Immature natural killer cell (primary cell): ENCODE data around the gene C15orf61. TPM values are rescaled to one million over a fixed set of nuclear protein-coding genes. Genes with fewer than 3 reads are reported as not detected.

ENCODE experiments used
- DNase-seq, 3 donors: peaks; one replicate each; pipeline ENCODE4 v3.0.0; 2022; ENCODE audit warnings: mixed read lengths in 1 of 3
- H3K27ac Mint-ChIP-seq, 6 donors: one replicate each; pipeline ENCODE4 v1.8.0; 2020; ENCODE audit warnings: mixed read lengths in 6 of 6, mild to moderate bottlenecking in 5 of 6, inconsistent platforms in 4 of 6, moderate library complexity in 3 of 6
- H3K27me3 Mint-ChIP-seq, 3 donors: one replicate each; pipeline ENCODE4 v1.8.0; 2020 to 2021; ENCODE audit warnings: low read depth in 3 of 3, mild to moderate bottlenecking in 3 of 3, mixed read lengths in 3 of 3, moderate library complexity in 3 of 3, inconsistent platforms in 1 of 3
- H3K36me3 Mint-ChIP-seq, 3 donors: one replicate each; pipeline ENCODE4 v1.8.0; 2020; ENCODE audit warnings: mixed read lengths in 3 of 3, inconsistent platforms in 2 of 3, mild to moderate bottlenecking in 2 of 3
- H3K4me1 Mint-ChIP-seq, 2 donors: one replicate each; pipeline ENCODE4 v1.8.0; 2020; ENCODE audit warnings: inconsistent platforms in 2 of 2, mild to moderate bottlenecking in 2 of 2, mixed read lengths in 2 of 2, moderate library complexity in 1 of 2
- H3K4me3 Mint-ChIP-seq, 5 donors: one replicate each; pipeline ENCODE4 v1.8.0; 2020; ENCODE audit warnings: mild to moderate bottlenecking in 5 of 5, mixed read lengths in 5 of 5, inconsistent platforms in 3 of 5, moderate library complexity in 3 of 5
- H3K9me3 Mint-ChIP-seq, 6 donors: one replicate each; pipeline ENCODE4 v1.8.0; 2020; ENCODE audit warnings: mild to moderate bottlenecking in 6 of 6, mixed read lengths in 6 of 6, inconsistent platforms in 4 of 6, moderate library complexity in 3 of 6
- polyA plus RNA-seq, 3 donors: library from polyadenylated mRNA; unstranded; fragments of 300-500 nt; fragmentation: Illumina TruSeq; gene quantifications; one replicate each; pipeline ENCODE4 v1.2.3, GENCODE V29; 2021

C15orf61 gene
- polyA plus RNA-seq, 3 donors from 2014 or later, result 9.2 to 9.8 (median 9.6) TPM

GRCh38 chr15:67506775-67507747 is 13.9 kb upstream of the C15orf61 start:
- Mint-ChIP-seq H3K27me3 (no peaks in the 10 kb centered on the region), H3K4me3 (no peak overlapping the region), H3K36me3 (peaks cover 13 to 24% (median 22%) of the 10 kb centered on the region in 3 donors), H3K27ac (no peak overlapping the region), H3K9me3 (no peaks in the 10 kb centered on the region), H3K4me1 (no peaks in the 10 kb centered on the region)
- no peak for DNase-seq

DNA sequence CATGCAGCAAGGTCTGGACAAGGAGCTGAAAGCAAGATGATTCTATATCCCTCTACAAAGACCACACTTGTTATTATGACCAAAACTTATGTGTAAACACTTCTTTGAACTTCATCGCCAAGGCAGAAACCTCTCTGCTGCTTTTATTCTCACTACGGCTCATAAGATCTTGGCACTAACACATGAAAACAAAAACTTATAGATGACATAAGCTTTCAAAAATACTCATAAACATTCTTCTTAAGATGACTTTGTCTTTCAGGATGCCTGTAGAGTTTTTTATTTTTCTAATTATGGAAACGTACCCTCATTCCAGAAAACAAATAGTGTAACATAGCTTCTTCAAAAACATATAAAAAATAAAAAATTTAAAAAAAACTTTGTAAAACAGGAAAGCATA is 12.5 kb upstream of the C15orf61 start:
- no peaks in the 10 kb centered on the region for H3K9me3 Mint-ChIP-seq
- no peak overlapping the region for H3K27ac Mint-ChIP-seq
- no peaks in the 10 kb centered on the region for H3K27me3 Mint-ChIP-seq
- no peak for DNase-seq
- no peaks in the 10 kb centered on the region for H3K4me1 Mint-ChIP-seq
- H3K4me3 Mint-ChIP-seq, result no peak overlapping the region
- H3K36me3 Mint-ChIP-seq, result peaks cover 9 to 34% (median 29%) of the 10 kb centered on the region in 3 donors

DNA sequence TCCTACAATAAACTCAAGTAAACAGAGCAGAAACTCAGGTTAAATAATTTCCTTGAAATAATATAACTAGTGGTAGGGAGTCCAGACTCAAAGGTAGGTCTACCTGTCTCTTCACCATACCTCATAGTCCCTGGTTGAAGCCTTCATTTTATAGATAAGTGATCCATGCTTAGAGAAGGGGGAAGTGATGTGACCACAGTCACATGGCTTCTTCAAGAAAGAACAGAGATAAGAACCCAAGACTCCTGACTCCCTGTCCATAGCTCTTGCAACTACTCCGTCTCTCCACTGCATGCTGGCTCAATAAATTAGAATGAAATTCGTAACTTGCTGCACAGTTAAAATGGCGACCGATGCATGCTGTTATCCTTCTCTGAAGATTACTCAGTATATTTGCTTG is 11.0 kb upstream of the C15orf61 start:
- DNase-seq, result no peak
- no peaks in the 10 kb centered on the region for H3K4me1 Mint-ChIP-seq
- H3K36me3 Mint-ChIP-seq, result peaks cover 18 to 46% (median 39%) of the 10 kb centered on the region in 3 donors
- no peaks in the 10 kb centered on the region for H3K9me3 Mint-ChIP-seq
- H3K4me3 Mint-ChIP-seq, result no peak overlapping the region
- H3K27ac Mint-ChIP-seq, result no peak overlapping the region
- H3K27me3 Mint-ChIP-seq, result no peaks in the 10 kb centered on the region

DNA sequence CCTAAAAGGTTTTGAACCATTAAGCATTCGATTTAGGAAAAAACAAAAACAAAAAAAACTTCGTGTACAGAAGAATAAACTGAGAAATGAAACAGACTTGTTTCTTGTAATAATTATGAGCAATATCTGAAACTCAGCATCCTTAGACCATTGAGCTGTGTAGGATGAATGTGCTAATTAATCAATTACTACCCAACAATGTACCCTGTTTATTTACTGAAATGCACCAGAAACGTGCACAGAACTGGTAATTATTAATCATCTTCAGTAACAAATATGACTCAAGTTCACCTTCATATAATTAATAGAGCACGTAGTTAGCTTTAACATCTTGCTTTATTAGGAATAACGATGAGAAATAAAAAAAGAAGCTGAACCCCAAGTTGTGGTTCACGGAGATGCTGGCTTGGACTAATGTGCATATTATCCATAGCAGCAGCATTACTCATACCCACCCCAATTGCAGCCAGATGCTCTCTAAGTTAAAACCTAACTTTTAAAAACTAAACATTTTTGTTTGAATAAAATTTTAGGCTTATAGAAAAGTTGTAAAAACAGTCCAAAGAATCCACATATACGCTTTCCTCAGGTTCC is 10.2 kb upstream of the C15orf61 start:
- Mint-ChIP-seq H3K4me1 (no peaks in the 10 kb centered on the region), H3K4me3 (no peak overlapping the region), H3K36me3 (peaks cover 18 to 48% (median 42%) of the 10 kb centered on the region in 3 donors), H3K9me3 (no peaks in the 10 kb centered on the region), H3K27me3 (peaks cover 0 to 1% (median 0%) of the 10 kb centered on the region in 3 donors), H3K27ac (no peak overlapping the region)
- DNase-seq, result no peak

DNA sequence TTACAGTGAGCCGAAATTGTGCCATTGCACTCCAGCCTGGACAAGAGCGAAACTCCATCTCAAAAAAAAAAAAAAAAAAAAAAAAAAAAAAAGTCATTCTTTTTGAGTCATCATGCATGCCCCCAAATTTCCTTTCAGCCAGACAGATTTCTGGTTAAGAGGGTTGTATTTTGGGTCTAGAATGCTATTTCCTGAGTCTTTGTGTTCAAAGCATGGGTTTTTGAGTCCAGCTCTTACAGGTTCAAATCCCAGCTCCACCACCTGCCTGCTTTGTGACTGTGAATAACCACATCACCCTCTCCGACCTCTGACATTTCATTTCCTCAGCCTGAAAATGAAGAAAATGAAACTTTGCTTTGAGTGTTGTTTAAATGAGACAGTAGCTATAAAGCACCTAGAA is 9.3 kb upstream of the C15orf61 start:
- peaks cover 18 to 46% (median 36%) of the 10 kb centered on the region in 3 donors for H3K36me3 Mint-ChIP-seq
- H3K9me3 Mint-ChIP-seq, result no peaks in the 10 kb centered on the region
- no peak overlapping the region for H3K4me3 Mint-ChIP-seq
- no peak for DNase-seq
- H3K27me3 Mint-ChIP-seq, result peaks cover 0 to 1% (median 0%) of the 10 kb centered on the region in 3 donors
- no peak overlapping the region for H3K27ac Mint-ChIP-seq
- no peaks in the 10 kb centered on the region for H3K4me1 Mint-ChIP-seq

DNA sequence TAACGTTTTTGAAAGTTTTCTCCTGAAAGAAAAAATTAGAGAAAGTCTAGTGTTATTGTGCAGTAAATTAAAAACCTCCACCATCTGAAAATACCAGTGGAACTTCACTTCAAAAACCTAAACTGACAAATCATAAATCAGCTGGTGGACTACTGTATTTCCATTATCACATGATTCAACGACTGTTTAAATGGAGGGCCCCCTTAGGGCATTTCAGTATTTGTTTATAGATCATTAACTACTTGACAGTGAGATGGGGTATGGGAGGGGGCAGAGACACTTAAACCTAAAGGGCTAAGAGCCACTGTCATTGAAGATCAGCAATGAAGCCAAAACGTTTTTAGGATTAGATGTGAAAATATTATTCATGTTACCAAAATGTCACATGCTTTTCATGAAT is 8.8 kb upstream of the C15orf61 start:
- no peaks in the 10 kb centered on the region for H3K9me3 Mint-ChIP-seq
- no peak overlapping the region for H3K4me3 Mint-ChIP-seq
- H3K4me1 Mint-ChIP-seq, result no peaks in the 10 kb centered on the region
- H3K36me3 Mint-ChIP-seq, result peaks cover 18 to 46% (median 36%) of the 10 kb centered on the region in 3 donors
- no peak for DNase-seq
- H3K27me3 Mint-ChIP-seq, result peaks cover 0 to 1% (median 0%) of the 10 kb centered on the region in 3 donors
- no peak overlapping the region for H3K27ac Mint-ChIP-seq

DNA sequence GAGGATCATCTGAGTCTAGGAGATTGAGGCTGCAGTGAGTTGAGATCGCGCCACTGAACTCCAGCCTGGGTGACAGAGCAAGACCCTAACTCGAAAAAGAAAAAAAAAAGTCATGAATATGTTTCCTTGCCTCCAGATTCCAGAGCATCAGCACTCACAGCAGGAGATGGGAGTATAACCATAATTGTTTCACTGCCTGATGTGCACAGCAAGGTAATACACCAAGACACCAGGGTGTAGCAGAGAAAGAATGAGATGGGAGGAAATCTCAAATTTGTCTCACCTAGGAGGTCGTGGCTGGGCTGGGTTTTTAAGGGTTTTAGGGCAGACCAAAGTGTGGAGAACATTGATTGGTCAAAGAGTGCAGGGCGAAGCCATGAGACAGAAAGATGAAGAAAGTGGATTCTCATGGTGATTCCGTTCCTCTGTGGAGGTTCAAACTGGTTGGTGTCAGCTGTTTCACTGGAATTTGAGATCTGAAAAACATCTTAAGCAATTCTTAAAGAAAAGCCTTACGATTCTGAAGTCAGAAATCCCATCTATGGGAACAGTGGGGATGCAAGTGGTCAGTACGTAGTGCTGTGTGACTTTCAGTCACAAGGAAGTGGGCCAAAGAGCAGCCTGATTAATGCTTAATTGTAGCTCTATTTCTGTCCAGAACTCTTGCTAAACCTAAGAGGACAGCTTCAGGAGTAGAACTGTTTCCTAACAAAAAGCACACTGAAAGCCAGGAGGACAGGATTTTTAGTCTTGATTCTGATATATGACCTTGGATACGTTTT is 7.8 kb upstream of the C15orf61 start:
- peaks cover 25 to 44% (median 39%) of the 10 kb centered on the region in 3 donors for H3K36me3 Mint-ChIP-seq

GRCh38 chr15:67515090-67515489 is 5.8 kb upstream of the C15orf61 start:
- no peak for DNase-seq
- peaks cover 0 to 3% (median 0%) of the 10 kb centered on the region in 3 donors for H3K27me3 Mint-ChIP-seq
- H3K4me3 Mint-ChIP-seq, result no peak overlapping the region
- H3K27ac Mint-ChIP-seq, result no peak overlapping the region
- no peaks in the 10 kb centered on the region for H3K9me3 Mint-ChIP-seq
- H3K4me1 Mint-ChIP-seq, result no peaks in the 10 kb centered on the region
- peaks cover 28 to 34% (median 31%) of the 10 kb centered on the region in 3 donors for H3K36me3 Mint-ChIP-seq

More for the DNA sequence above, 7.8 kb upstream of the C15orf61 start:
- Mint-ChIP-seq H3K27me3 (peaks cover 0 to 3% (median 0%) of the 10 kb centered on the region in 3 donors), H3K4me1 (no peaks in the 10 kb centered on the region), H3K27ac (no peak overlapping the region), H3K9me3 (no peaks in the 10 kb centered on the region), H3K4me3 (no peak overlapping the region)
- no peak for DNase-seq

DNA sequence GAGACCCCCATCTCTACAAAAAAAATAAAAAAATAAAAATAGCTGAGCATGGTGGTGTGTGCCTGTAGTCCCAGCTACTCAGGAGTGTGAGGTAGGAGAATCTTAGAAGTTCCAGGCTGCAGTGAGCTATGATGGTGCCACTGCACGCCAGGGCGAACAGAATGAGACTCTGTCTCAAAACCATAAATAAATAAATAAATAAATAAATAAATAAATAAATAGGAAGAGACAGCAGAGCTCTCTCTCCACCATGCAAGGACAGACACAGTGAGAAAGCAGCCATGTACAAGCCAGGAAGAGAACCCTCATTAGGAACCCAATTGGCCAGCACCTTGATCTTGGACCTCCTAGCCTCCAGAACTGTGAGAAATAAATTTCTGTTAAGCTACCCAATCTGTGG is 5.4 kb upstream of the C15orf61 start:
- Mint-ChIP-seq H3K4me1 (peaks cover 2 to 3% of the 10 kb centered on the region in 2 donors), H3K27me3 (peaks cover under 1 to 3% (median under 1%) of the 10 kb centered on the region in 3 donors), H3K4me3 (no peak overlapping the region), H3K9me3 (no peaks in the 10 kb centered on the region), H3K36me3 (peaks cover 25 to 32% (median 31%) of the 10 kb centered on the region in 3 donors), H3K27ac (no peak overlapping the region)
- no peak for DNase-seq

DNA sequence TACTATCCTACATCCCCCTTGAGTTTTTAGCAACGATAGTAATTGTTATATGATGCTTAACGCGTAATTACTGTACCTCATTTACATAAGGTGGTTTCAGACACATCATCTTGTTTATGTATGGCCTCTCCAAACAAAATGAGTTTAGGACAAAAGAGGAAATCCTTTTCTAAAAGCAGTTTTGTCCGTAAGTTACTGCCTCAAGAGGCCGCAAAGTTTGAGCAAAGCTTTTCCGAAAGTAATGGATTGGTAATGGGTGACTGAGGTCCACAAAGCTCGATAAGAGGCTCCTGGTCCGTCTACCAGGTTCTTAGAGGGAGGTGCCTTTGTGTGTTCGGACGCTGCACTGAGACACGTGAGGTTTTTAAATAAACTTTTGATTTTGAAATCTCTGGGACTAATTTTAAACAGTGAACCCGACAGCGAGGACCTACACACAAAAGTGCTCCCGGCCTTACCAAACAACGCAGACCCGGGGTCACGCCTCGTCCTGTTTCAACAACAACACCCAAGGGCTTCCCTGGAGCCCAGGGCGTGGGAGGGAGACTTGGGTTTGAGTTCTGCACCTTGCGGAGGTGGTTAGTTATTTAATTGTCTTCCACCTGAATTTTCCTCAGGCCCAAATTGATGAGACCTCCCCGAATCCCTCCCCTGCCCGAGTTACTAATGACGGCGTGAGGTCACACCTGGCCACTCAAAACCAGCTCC is 456 bp upstream of the C15orf61 start:
- peaks cover 6 to 8% (median 6%) of the 10 kb centered on the region in 3 donors for H3K27me3 Mint-ChIP-seq
- no peak for DNase-seq
- H3K4me3 Mint-ChIP-seq, result peak overlapping the region; percentile 87 to 92 (median 89)
- peak overlapping the region; percentile 91 to 95 (median 94) for H3K27ac Mint-ChIP-seq
- peaks cover 26 to 34% of the 10 kb centered on the region in 2 donors for H3K4me1 Mint-ChIP-seq
- H3K9me3 Mint-ChIP-seq, result no peaks in the 10 kb centered on the region
- peaks cover 0 to 11% (median 3%) of the 10 kb centered on the region in 3 donors for H3K36me3 Mint-ChIP-seq

- DNase-seq, result peak in 2 of 3 donors; percentile 18 to 27
- Mint-ChIP-seq H3K27ac (peak overlapping the region; percentile 80 to 97 (median 94)), H3K4me1 (peaks cover 28 to 34% of the 10 kb centered on the region in 2 donors), H3K27me3 (peaks cover 6 to 8% (median 6%) of the 10 kb centered on the region in 3 donors), H3K4me3 (peak overlapping the region; percentile 86 to 95 (median 94)), H3K9me3 (no peaks in the 10 kb centered on the region), H3K36me3 (peaks cover 0 to 11% (median 3%) of the 10 kb centered on the region in 3 donors)
These were observed 1.0 kb downstream of the C15orf61 start for GRCh38 chr15:67521783-67522568.

- H3K36me3 Mint-ChIP-seq, result peaks cover 0 to 5% (median 4%) of the 10 kb centered on the region in 3 donors
- H3K27ac Mint-ChIP-seq, result peak overlapping the region in 4 of 6 donors; percentile 91 to 97 (median 94)
- H3K27me3 Mint-ChIP-seq, result peaks cover 4 to 8% (median 6%) of the 10 kb centered on the region in 3 donors
- H3K4me3 Mint-ChIP-seq, result peak overlapping the region in 2 of 5 donors; percentile 36 to 86
- no peaks in the 10 kb centered on the region for H3K9me3 Mint-ChIP-seq
- no peak for DNase-seq
- H3K4me1 Mint-ChIP-seq, result peaks cover 28 to 34% of the 10 kb centered on the region in 2 donors
These were observed 2.4 kb downstream of the C15orf61 start for GRCh38 chr15:67523330-67523729.
